Measurements from ENCODE around the gene ZNF547. TPM values are rescaled to one million over a fixed set of nuclear protein-coding genes. Genes with fewer than 3 reads are reported as not detected.

ZNF547 gene
- total RNA-seq, 2 donors from 2014 or later = 3.6 to 4.4 TPM

- no peak for ATAC-seq
- DNase-seq = no peak
- intact Hi-C loops (cut with DNase I) = no loop called here
These were observed 57.7 kb downstream of the ZNF547 start for GRCh38 chr19:57421037-57421436.

Other genes with a start within 250 kb of the ZNF547 start
- not detected for gene USP29, start 243.6 kb upstream of the ZNF547 start, total RNA-seq
- gene ZIM3, start 218.3 kb upstream of the ZNF547 start, total RNA-seq = not detected
- not detected for gene DUXA, start 196.1 kb upstream of the ZNF547 start, total RNA-seq
- gene ZNF264, start 172.1 kb upstream of the ZNF547 start, total RNA-seq = 10 to 100 TPM; 19.6 to 23.0 TPM
- gene AURKC, start 132.5 kb upstream of the ZNF547 start, total RNA-seq = 1 to 10 TPM in 1 of 2 donors, under 1 TPM in 1; 0.94 to 1.0 TPM
- gene ZNF805, start 122.9 kb upstream of the ZNF547 start, total RNA-seq = 10 to 100 TPM in 1 of 2 donors, 1 to 10 TPM in 1; 9.2 to 13.9 TPM
- 10 to 100 TPM; 32.7 to 46.9 TPM for gene ZNF460, start 83.1 kb upstream of the ZNF547 start, total RNA-seq
- 1 to 10 TPM; 5.5 to 7.7 TPM for gene ZNF543, start 43.1 kb upstream of the ZNF547 start, total RNA-seq
- 10 to 100 TPM in 1 of 2 donors, 1 to 10 TPM in 1; 7.2 to 12.9 TPM for gene ZNF304, start 12.3 kb upstream of the ZNF547 start, total RNA-seq
- gene TRAPPC2B, start within 50 bp of the ZNF547 start, total RNA-seq = 10 to 100 TPM; 10.9 to 13.9 TPM
- gene ZNF548, start 26.3 kb downstream of the ZNF547 start, total RNA-seq = 10 to 100 TPM; 16.4 to 20.6 TPM
- gene ZNF17, start 47.6 kb downstream of the ZNF547 start, total RNA-seq = 10 to 100 TPM in 1 of 2 donors, 1 to 10 TPM in 1; 8.7 to 13.8 TPM
- 1 to 10 TPM; 3.0 to 7.1 TPM for gene ZNF749, start 71.8 kb downstream of the ZNF547 start, total RNA-seq
- gene VN1R1, start 93.6 kb downstream of the ZNF547 start, total RNA-seq = 1 to 10 TPM; 2.3 to 3.0 TPM
- gene ZNF772, start 114.0 kb downstream of the ZNF547 start, total RNA-seq = 10 to 100 TPM; 13.3 to 19.7 TPM
- 1 to 10 TPM; 7.2 to 10.0 TPM for gene ZNF419, start 124.2 kb downstream of the ZNF547 start, total RNA-seq
- 1 to 10 TPM; 5.3 to 7.9 TPM for gene ZNF773, start 136.4 kb downstream of the ZNF547 start, total RNA-seq
- 1 to 10 TPM; 3.4 to 4.4 TPM for gene ZNF549, start 163.8 kb downstream of the ZNF547 start, total RNA-seq
- gene ZNF550, start 196.3 kb downstream of the ZNF547 start, total RNA-seq = 1 to 10 TPM; 6.4 to 9.0 TPM
- 1 to 10 TPM; 4.6 to 5.5 TPM for gene ZNF416, start 215.4 kb downstream of the ZNF547 start, total RNA-seq
- gene ZIK1, start 220.6 kb downstream of the ZNF547 start, total RNA-seq = 1 to 10 TPM; 4.1 to 5.2 TPM
- 1 to 10 TPM; 3.7 to 5.3 TPM for gene ZNF530, start 236.3 kb downstream of the ZNF547 start, total RNA-seq